ENCODE data around the gene SNCAIP. TPM values are rescaled to one million over a fixed set of nuclear protein-coding genes. Genes with fewer than 3 reads are reported as not detected.

Gene SNCAIP
- total and polyA plus RNA-seq, 2 of the 4 experiments (the other 2 are of a cell fraction), result 15.3 to 19.0 TPM

DNA sequence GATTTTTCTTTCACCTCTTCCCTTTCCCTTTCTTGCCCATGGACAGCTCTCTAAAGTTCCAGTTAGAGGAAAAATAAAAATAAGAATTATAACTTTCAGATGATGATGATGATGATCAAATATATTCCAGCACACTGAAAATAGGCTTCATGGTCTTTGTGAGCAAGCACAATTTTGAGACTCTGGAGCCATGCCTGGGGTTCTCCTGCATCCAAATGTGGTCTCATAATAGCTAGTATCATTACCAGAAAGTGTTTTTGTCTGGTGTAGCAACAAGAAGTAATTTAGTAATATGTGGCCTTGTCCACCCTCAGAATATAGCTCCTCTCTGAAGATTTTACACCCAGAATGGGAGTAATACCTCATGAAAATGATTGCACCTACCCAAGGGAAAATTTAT lies 150.4 kb downstream of the SNCAIP start:
- intact Hi-C loops (cut with micrococcal nuclease) (no loop called here), in situ Hi-C loops (cut with MboI; ENCODE audit: low sequenced_read_pairs) (no loop called here), dilution Hi-C loops (cut with HindIII; ENCODE audit: low sequenced_read_pairs, unreplicated experiment) (no loop called here)
- peak overlapping the region; percentile 89 for H2BK5ac ChIP-seq (ENCODE audit: low read depth, low read length, poor library complexity, severe bottlenecking)
- TF ChIP-seq POLR2A (IDR thresholded peaks at IDR 0.05; ENCODE audit: low read depth, low read length) (no peak), RAD21 (IDR thresholded peaks at IDR 0.05; ENCODE audit: low read length) (no peak), SMC3 (IDR thresholded peaks at IDR 0.05; ENCODE audit: low read depth, low read length) (no peak), MXI1 (IDR thresholded peaks at IDR 0.05; ENCODE audit: borderline replicate concordance, low read depth, low read length) (no peak), CHD1 (IDR thresholded peaks at IDR 0.05; ENCODE audit: low read depth, low read length) (no peak), FOS (IDR thresholded peaks at IDR 0.05; ENCODE audit: low read depth, low read length) (no peak), MAFK (IDR thresholded peaks at IDR 0.05; ENCODE audit: low read depth, low read length) (no peak), RCOR1 (IDR thresholded peaks at IDR 0.05; ENCODE audit: insufficient replicate concordance, low read length) (no peak), BHLHE40 (IDR thresholded peaks at IDR 0.05; ENCODE audit: low read depth, low read length) (no peak), NFE2L2 (IDR thresholded peaks at IDR 0.05; ENCODE audit: low read depth, low read length) (no peak), CEBPB (IDR thresholded peaks at IDR 0.05; ENCODE audit: low read depth, low read length) (no peak)
- TF ChIP-seq, protein P1, sequence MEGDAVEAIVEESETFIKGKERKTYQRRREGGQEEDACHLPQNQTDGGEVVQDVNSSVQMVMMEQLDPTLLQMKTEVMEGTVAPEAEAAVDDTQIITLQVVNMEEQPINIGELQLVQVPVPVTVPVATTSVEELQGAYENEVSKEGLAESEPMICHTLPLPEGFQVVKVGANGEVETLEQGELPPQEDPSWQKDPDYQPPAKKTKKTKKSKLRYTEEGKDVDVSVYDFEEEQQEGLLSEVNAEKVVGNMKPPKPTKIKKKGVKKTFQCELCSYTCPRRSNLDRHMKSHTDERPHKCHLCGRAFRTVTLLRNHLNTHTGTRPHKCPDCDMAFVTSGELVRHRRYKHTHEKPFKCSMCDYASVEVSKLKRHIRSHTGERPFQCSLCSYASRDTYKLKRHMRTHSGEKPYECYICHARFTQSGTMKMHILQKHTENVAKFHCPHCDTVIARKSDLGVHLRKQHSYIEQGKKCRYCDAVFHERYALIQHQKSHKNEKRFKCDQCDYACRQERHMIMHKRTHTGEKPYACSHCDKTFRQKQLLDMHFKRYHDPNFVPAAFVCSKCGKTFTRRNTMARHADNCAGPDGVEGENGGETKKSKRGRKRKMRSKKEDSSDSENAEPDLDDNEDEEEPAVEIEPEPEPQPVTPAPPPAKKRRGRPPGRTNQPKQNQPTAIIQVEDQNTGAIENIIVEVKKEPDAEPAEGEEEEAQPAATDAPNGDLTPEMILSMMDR (conservative IDR thresholded peaks at IDR 0.05; ENCODE audit: low read depth, low read length), result no peak
- TF ChIP-seq, protein P2, sequence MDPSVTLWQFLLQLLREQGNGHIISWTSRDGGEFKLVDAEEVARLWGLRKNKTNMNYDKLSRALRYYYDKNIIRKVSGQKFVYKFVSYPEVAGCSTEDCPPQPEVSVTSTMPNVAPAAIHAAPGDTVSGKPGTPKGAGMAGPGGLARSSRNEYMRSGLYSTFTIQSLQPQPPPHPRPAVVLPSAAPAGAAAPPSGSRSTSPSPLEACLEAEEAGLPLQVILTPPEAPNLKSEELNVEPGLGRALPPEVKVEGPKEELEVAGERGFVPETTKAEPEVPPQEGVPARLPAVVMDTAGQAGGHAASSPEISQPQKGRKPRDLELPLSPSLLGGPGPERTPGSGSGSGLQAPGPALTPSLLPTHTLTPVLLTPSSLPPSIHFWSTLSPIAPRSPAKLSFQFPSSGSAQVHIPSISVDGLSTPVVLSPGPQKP (IDR thresholded peaks at IDR 0.05; ENCODE audit: borderline replicate concordance, low read depth, low read length), result no peak
- peak overlapping the region; percentile 60; the same call in 1 of the 2 replicates for H3K9ac ChIP-seq (ENCODE audit: low read depth, low read length)
- no peak overlapping the region for H3K14ac ChIP-seq (replicated peaks; ENCODE audit: low read depth, low read length)
- no peaks in the 10 kb centered on the region for H3K79me1 ChIP-seq (ENCODE audit: low read depth in 1 of 2, low read length in 2 of 2)
- peaks cover 1% of the 10 kb centered on the region; the same call in 1 of the 2 replicates for H3K4me1 ChIP-seq (ENCODE audit: control insufficient read depth, insufficient read depth, low read length)
- no peak overlapping the region for H3K56ac ChIP-seq (ENCODE audit: extremely low read depth, insufficient read depth, low read length)
- no peak overlapping the region for H2AFZ ChIP-seq (replicated peaks; ENCODE audit: low read length, poor library complexity)
- no peaks in the 10 kb centered on the region for H3K36me3 ChIP-seq (ENCODE audit: control insufficient read depth, insufficient read depth, low read length)
- no peaks in the 10 kb centered on the region for H3K27me3 ChIP-seq (ENCODE audit: control insufficient read depth, insufficient read depth, low read length)
- DNase-seq (no peak), ATAC-seq (ENCODE audit: low read depth) (no peak)
- H2AK9ac ChIP-seq (replicated peaks; ENCODE audit: low read depth, low read length, poor library complexity), result no peak overlapping the region
- no peak overlapping the region for H3K4me3 ChIP-seq (ENCODE audit: insufficient read depth, low read depth, low read length)
- H3K18ac ChIP-seq (ENCODE audit: low read depth, low read length), result peak overlapping the region; percentile 98; the same call in 1 of the 2 replicates
- H3K9me3 ChIP-seq (ENCODE audit: control insufficient read depth, insufficient read depth, low read length), result no peaks in the 10 kb centered on the region
- H2AK5ac ChIP-seq (ENCODE audit: low read depth, low read length), result no peak overlapping the region
- no peak overlapping the region for H3K4ac ChIP-seq (ENCODE audit: low read depth, low read length)
- H3K27ac ChIP-seq (ENCODE audit: insufficient read depth, low read length), result peak overlapping the region; percentile 32; the same call in 1 of the 2 replicates
- no TSS peak for BruUV-seq (replicated peaks)
- no peak overlapping the region for H4K8ac ChIP-seq (ENCODE audit: low read depth in 2 of 2, low read length in 2 of 2)
- H4K5ac ChIP-seq (ENCODE audit: low read depth, low read length), result peak overlapping the region; percentile 59; the same call in 1 of the 2 replicates
- no peak overlapping the region for H3K23ac ChIP-seq (ENCODE audit: low read depth, low read length)
- H2BK15ac ChIP-seq (ENCODE audit: low read depth, low read length), result no peak overlapping the region
- H4K91ac ChIP-seq (ENCODE audit: insufficient read depth, low read depth, low read length), result no peak overlapping the region
- POLR2A ChIA-PET (ENCODE audit: unreplicated experiment), result no interaction called here
- H2BK120ac ChIP-seq (ENCODE audit: low read depth, low read length), result no peak overlapping the region
- CTCF ChIA-PET, result interaction anchor here (1.0 kb wide), 1 partner anchor 10 kb away, joined by 4 read pairs; no protein-coding TSS in a partner anchor
- H3K4me2 ChIP-seq (ENCODE audit: low read depth, low read length), result peak overlapping the region; percentile 6; the same call in 1 of the 2 replicates
- H2BK20ac ChIP-seq (ENCODE audit: low read depth, low read length), result no peak overlapping the region
- 0 out of 2 replicates have a peak, but pooled peaks cover 4% of the 10 kb centered on the region for H3K9me1 ChIP-seq (ENCODE audit: insufficient read depth, low read length)
- no peaks in the 10 kb centered on the region for H4K20me1 ChIP-seq (ENCODE audit: insufficient read depth, low read length)

Data from IMR-90 (cell line).